HL-60/S4 (cell line): Measurements from ENCODE around the gene LDLRAD3.

ENCODE experiments used
- in situ Hi-C: fragments of 300-500 bp; cut with MboI; formaldehyde crosslinking; loops from 2 replicates; pipeline ENCODE4 v1.14.3; 2022; ENCODE audit warnings: low sequenced_read_pairs

LDLRAD3 gene

DNA sequence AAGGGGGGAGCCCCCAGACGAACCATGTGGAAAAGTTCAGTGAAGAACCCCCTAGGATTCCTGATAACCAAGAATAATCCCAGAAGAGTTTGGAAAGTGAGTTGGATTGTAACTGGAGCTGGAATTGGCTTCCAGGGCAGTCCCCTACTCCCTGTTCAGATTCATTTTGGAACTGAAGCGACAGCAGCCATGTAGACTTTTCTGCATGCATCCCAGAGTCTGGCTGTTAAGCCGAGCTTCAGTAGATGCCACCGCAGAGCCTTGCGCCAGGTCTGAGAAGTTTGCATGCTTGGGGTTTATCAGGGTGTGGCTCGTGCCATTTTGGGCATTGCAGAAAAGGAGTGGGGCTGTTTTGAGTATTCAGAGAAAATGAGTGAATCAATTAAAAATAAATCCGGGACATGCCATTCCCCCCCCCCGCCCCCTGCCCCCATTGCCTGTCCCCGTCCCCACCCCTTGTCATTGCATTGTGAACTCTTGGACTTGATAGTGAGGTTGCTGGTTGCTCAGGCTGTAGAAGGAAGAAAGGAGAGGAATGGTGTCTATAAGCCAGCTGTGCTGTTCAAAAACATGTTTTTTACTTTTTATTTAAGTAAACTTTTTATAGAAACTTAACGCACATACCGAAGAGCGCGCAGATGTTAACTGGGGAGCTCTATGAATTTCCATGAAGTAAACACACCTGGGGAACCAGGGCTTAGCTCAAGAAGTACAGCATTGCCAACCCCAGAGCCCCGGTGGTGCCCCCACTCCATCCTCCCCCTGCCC is 71.2 kb downstream of the LDLRAD3 start:
- in situ Hi-C loops, result no loop called here

DNA sequence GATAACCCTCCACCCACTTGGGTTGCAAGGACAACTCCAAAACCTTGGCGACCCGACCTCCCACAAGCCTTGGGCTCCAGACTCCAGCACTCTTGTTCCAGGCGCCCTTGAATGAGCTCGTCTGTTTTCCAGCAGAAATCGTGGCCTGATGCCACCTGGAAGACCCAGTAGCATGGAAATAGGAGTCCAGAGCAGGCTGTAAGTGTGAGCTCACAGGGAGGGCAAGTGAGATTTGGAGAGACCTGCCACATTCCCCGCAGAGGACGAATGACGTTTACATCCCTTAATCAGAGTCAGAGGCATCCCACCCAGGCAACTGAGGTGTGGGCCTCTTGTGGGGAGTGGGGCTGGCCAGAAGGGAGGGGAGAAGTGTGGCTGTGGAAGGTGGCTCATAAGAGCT is 71.9 kb downstream of the LDLRAD3 start:
- in situ Hi-C loops, result no loop called here

GRCh38 chr11:36016263-36016662 is 72.4 kb downstream of the LDLRAD3 start:
- in situ Hi-C loops, result no loop called here

- in situ Hi-C loops, result no loop called here
Measured at GRCh38 chr11:36016709-36017108, 72.8 kb downstream of the LDLRAD3 start.

GRCh38 chr11:36019005-36019596 is 75.2 kb downstream of the LDLRAD3 start:
- in situ Hi-C loops, result no loop called here

DNA sequence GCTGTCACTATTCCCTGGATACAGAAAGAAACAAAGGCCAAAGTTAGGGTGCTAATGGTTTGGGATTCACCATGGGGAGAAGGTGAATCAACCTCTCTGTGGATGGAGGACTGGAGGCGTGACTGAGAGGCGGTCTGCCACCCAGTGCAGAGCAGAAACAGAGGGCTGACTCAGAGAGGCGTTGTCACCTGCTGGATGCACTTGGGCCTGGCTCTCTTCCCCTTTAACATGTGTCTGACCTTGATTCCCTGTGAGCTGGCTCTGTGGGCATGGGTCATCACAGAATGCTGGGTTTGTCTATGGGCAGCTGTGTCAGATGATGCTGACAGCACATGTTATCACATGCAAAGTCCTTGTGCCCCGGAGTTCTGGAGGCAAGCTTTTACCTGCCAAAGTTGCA is 75.9 kb downstream of the LDLRAD3 start:
- in situ Hi-C loops, result no loop called here

- in situ Hi-C loops, result no loop called here
Measured at GRCh38 chr11:36022882-36023281, 79.0 kb downstream of the LDLRAD3 start.

DNA sequence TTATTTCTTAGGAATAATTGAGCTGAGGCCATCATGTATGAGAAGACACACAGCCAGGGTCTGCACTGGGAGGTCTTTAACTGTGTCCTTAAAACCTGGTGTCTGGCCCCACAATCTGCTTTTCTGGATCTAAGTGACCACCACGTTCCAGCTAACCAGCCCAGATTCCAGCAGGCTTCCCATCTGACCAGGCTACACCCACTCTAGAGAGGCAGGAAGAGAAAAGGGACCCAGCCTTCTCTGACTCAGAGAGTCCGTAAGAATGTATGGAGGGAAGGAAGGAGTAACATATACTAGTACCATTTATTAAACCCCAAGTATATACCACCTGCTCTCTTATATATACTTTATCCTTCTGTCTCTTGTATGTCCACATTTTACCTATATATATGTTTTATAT is 80.1 kb downstream of the LDLRAD3 start:
- in situ Hi-C loops, result no loop called here

GRCh38 chr11:36024716-36025115 is 80.9 kb downstream of the LDLRAD3 start:
- in situ Hi-C loops, result loop anchor here (25.0 kb wide), 1 partner anchor 412 kb away; the partner anchor contains the start of gene FJX1

DNA sequence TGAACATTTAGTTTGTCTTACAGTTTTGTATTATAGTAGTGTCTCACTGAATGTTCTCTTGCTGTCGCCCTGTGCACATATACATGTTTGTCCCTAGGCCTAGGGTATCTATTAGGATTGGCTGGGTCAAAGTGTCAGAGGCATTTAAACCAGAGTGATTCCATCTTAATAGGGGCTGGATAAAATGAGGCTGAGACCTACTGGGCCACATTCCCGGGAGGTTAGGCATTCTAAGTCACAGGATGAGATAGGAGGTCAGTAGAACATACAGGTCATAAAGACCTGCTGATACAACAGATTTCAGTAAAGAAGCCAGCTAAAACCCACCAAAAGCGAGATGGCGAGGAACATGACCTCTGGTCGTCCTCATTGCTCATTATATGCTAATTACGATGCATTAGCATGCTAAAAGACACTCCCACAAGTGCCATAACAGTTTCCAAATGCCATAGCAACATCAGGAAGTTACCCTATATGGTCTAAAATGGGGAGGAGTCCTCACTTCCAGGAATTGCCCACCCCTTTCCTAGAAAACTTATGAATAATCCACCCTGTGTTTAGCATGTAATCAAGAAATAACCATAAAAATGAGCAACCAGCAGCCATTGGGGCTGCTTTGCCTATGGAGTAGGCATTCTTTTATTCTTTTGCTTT is 82.6 kb downstream of the LDLRAD3 start:
- in situ Hi-C loops, result loop anchor here (25.0 kb wide), 1 partner anchor 414 kb away; the partner anchor contains the start of gene FJX1

- in situ Hi-C loops, result loop anchor here (25.0 kb wide), 1 partner anchor 415 kb away; the partner anchor contains the start of gene FJX1
Measured at GRCh38 chr11:36027731-36028130, 83.9 kb downstream of the LDLRAD3 start.

- in situ Hi-C loops, result loop anchor here (25.0 kb wide), 1 partner anchor 417 kb away; the partner anchor contains the start of gene FJX1
Measured at GRCh38 chr11:36029616-36030015, 85.8 kb downstream of the LDLRAD3 start.

- in situ Hi-C loops, result loop anchor here (25.0 kb wide), 1 partner anchor 419 kb away; the partner anchor contains the start of gene FJX1
Measured at GRCh38 chr11:36030731-36031281, 86.9 kb downstream of the LDLRAD3 start.

GRCh38 chr11:36033082-36033751 is 89.4 kb downstream of the LDLRAD3 start:
- in situ Hi-C loops, result loop anchor here (25.0 kb wide), 1 partner anchor 421 kb away; the partner anchor contains the start of gene FJX1

- in situ Hi-C loops, result loop anchor here (25.0 kb wide), 1 partner anchor 422 kb away; the partner anchor contains the start of gene FJX1
Measured at GRCh38 chr11:36033936-36034335, 90.1 kb downstream of the LDLRAD3 start.

GRCh38 chr11:36034551-36035331 is 90.9 kb downstream of the LDLRAD3 start:
- in situ Hi-C loops, result loop anchor here (25.0 kb wide), 1 partner anchor 422 kb away; the partner anchor contains the start of gene FJX1

- in situ Hi-C loops, result loop anchor here (25.0 kb wide), 1 partner anchor 423 kb away; the partner anchor contains the start of gene FJX1
Measured at GRCh38 chr11:36035454-36035853, 91.6 kb downstream of the LDLRAD3 start.

- in situ Hi-C loops, result loop anchor here (25.0 kb wide), 1 partner anchor 424 kb away; the partner anchor contains the start of gene FJX1
Measured at GRCh38 chr11:36035999-36036398, 92.1 kb downstream of the LDLRAD3 start.

GRCh38 chr11:36037031-36037430 is 93.2 kb downstream of the LDLRAD3 start:
- in situ Hi-C loops, result loop anchor here (25.0 kb wide), 1 partner anchor 425 kb away; the partner anchor contains the start of gene FJX1
